ENCODE measurements around the gene ANXA9.

ANXA9 gene

GRCh38 chr1:150994248-150994647 lies 12.2 kb downstream of the ANXA9 start:
- no peak for TF ChIP-seq CTCF (IDR thresholded peaks at IDR 0.05)

- TF ChIP-seq CTCF (IDR thresholded peaks at IDR 0.05): no peak
Measured at GRCh38 chr1:150995460-150995859, 13.4 kb downstream of the ANXA9 start.

- TF ChIP-seq CTCF (IDR thresholded peaks at IDR 0.05): peak; percentile 96
Measured at GRCh38 chr1:150995896-150996295, 13.8 kb downstream of the ANXA9 start.

- no peak for TF ChIP-seq CTCF (IDR thresholded peaks at IDR 0.05)
Measured at GRCh38 chr1:150997126-150997872, 15.2 kb downstream of the ANXA9 start.

GRCh38 chr1:150997949-150998348 lies 15.9 kb downstream of the ANXA9 start:
- TF ChIP-seq CTCF (IDR thresholded peaks at IDR 0.05): no peak

- TF ChIP-seq CTCF (IDR thresholded peaks at IDR 0.05): no peak
Measured at GRCh38 chr1:150999051-150999674, 17.1 kb downstream of the ANXA9 start.

GRCh38 chr1:150999926-151000325 lies 17.8 kb downstream of the ANXA9 start:
- TF ChIP-seq CTCF (IDR thresholded peaks at IDR 0.05): no peak
